Measurements from ENCODE around the gene ZBED1. TPM values are rescaled to one million over a fixed set of nuclear protein-coding genes. Genes with fewer than 3 reads are reported as not detected.

The ZBED1 gene
- total and polyA plus RNA-seq, 9 of the 15 experiments (the other 6 are each of a cell fraction or from before 2014, with no cell fraction given), result 0.61 to 27.6 (median 13.9) TPM

DNA sequence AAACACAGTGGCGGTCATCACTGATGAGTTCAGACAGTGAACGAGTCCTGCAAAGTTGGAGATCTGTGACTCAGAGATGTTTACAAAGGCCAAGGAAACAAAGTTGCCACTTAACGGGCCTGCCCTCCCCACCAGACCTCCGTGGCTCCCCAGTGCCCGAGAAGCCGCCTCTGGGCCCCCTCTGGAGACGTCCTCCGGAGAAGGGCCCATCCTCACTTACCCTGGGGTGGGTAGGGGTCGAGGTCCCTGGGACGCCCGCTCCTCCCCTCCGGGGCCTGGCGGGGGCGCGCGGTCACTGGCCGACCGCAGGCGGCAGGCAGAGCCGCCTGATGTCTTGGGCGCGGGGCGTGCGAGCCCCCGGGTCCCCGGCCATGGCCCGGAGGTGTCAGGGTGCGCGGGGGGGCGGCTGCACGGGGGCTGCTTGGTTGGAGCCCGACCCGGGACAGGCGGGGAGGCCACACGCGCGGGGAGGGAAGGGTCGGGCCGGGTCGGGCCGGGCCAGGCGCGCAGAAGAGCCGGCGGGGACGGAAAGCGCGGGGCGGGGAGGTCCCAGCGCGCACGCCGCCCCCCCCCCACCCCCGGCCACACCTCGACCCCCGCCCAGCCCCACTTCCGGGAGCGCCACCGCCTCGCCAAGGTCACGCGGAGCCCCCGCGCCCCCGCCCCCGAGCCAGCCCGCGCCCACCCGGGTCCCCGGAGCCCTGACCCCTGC, 529 bp downstream of the ZBED1 start (continued):
- TF ChIP-seq TAF1 (IDR thresholded peaks at IDR 0.05; ENCODE audit: control insufficient read depth, extremely low read depth, insufficient read depth, low read length, severe bottlenecking) (peak; percentile 33), GTF2A2 (tag; IDR thresholded peaks at IDR 0.05) (no peak), POLR2G (IDR thresholded peaks at IDR 0.05; ENCODE audit: low read depth, low read length) (peak; percentile 60), YY1 (IDR thresholded peaks at IDR 0.05; ENCODE audit: borderline replicate concordance in 1 of 3, control insufficient read depth in 1 of 3, extremely low read depth in 1 of 3, insufficient read depth in 3 of 3, insufficient read length in 1 of 3, insufficient replicate concordance in 2 of 3, low read depth in 1 of 3, low read length in 2 of 3) (peak in 1 of 3 experiments; percentile 6), POLR2A (conservative IDR thresholded peaks at IDR 0.05) (peak; percentile 35; the same call in 1 of the 2 replicates), NR2C1 (IDR thresholded peaks at IDR 0.05) (no peak), NR2C1 (tag; IDR thresholded peaks at IDR 0.05) (no peak), RB1 (IDR thresholded peaks at IDR 0.05; ENCODE audit: low read depth) (peak; percentile 43; the same call in 1 of the 2 replicates), KDM4B (IDR thresholded peaks at IDR 0.05; ENCODE audit: borderline replicate concordance in 2 of 2, low read depth in 1 of 2) (no peak), ZNF217 (CRISPR knock-in tag; IDR thresholded peaks at IDR 0.05) (no peak), PTBP1 (IDR thresholded peaks at IDR 0.05; ENCODE audit: low read depth, low read length) (0 out of 2 replicates have a peak, but pooled peaks have one; percentile 60), POLR3A (IDR thresholded peaks at IDR 0.05; ENCODE audit: borderline replicate concordance, extremely low read depth, insufficient read depth, insufficient read length) (no peak), RBFOX2 (IDR thresholded peaks at IDR 0.05; ENCODE audit: low read depth, low read length) (peak; percentile 75), ZKSCAN3 (CRISPR knock-in tag; IDR thresholded peaks at IDR 0.05) (no peak), DACH1 (IDR thresholded peaks at IDR 0.05; ENCODE audit: partially characterized antibody) (no peak), ZNF740 (CRISPR knock-in tag; IDR thresholded peaks at IDR 0.05) (0 out of 2 replicates have a peak, but pooled peaks have one; percentile 35), ZNF740 (tag; IDR thresholded peaks at IDR 0.05) (no peak; a peak in 1 of 4 replicates), ZBTB7A (IDR thresholded peaks at IDR 0.05; ENCODE audit: borderline replicate concordance, control insufficient read depth, low read depth, low read length) (peak; percentile 75; the same call in 1 of the 2 replicates), GABPB2 (CRISPR knock-in tag; conservative IDR thresholded peaks at IDR 0.05) (no peak), NFE2L1 (tag; IDR thresholded peaks at IDR 0.05; ENCODE audit: borderline replicate concordance, low read depth) (no peak), KDM1A (IDR thresholded peaks at IDR 0.05) (peak in 1 of 2 experiments; percentile 46; a peak in 2 of 4 replicates)
- TF ChIP-seq, protein P1, sequence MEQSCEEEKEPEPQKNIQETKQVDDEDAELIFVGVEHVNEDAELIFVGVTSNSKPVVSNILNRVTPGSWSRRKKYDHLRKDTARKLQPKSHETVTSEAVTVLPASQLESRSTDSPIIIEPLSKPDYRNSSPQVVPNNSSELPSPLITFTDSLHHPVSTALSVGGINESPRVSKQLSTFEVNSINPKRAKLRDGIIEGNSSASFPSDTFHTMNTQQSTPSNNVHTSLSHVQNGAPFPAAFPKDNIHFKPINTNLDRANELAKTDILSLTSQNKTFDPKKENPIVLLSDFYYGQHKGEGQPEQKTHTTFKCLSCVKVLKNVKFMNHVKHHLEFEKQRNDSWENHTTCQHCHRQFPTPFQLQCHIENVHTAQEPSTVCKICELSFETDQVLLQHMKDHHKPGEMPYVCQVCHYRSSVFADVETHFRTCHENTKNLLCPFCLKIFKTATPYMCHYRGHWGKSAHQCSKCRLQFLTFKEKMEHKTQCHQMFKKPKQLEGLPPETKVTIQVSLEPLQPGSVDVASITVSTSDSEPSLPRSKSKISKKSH (CRISPR knock-in tag; IDR thresholded peaks at IDR 0.05), result no peak
- TF ChIP-seq, protein P2, sequence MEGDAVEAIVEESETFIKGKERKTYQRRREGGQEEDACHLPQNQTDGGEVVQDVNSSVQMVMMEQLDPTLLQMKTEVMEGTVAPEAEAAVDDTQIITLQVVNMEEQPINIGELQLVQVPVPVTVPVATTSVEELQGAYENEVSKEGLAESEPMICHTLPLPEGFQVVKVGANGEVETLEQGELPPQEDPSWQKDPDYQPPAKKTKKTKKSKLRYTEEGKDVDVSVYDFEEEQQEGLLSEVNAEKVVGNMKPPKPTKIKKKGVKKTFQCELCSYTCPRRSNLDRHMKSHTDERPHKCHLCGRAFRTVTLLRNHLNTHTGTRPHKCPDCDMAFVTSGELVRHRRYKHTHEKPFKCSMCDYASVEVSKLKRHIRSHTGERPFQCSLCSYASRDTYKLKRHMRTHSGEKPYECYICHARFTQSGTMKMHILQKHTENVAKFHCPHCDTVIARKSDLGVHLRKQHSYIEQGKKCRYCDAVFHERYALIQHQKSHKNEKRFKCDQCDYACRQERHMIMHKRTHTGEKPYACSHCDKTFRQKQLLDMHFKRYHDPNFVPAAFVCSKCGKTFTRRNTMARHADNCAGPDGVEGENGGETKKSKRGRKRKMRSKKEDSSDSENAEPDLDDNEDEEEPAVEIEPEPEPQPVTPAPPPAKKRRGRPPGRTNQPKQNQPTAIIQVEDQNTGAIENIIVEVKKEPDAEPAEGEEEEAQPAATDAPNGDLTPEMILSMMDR (IDR thresholded peaks at IDR 0.05 in 2 of 3, conservative IDR thresholded peaks at IDR 0.05 in 1 of 3; ENCODE audit: insufficient read depth in 2 of 3, low read depth in 1 of 3, low read length in 3 of 3), result 0 out of 6 replicates have a peak, but pooled peaks of 1 of the 3 experiments have one; percentile 13
